LNCaP clone FGC (cell line): ENCODE measurements around the gene C5orf52.
"Not testable (repeated sequence)": the region's sequence is repeated elsewhere in the genome, so short reads cannot be mapped to it uniquely, and the experiment has no call there.

ENCODE experiments used
- DNase-seq: peaks from one replicate; pipeline ENCODE4 v3.0.0-alpha.2; 2011; ENCODE audit warnings: low read depth
- H3K4me3 ChIP-seq: 2 replicates; pipeline ENCODE4 v1.5.1; 2011; ENCODE audit warnings: mild to moderate bottlenecking, low read depth, low read length, control low read depth
- CTCF ChIP-seq: IDR thresholded peaks from 2 replicates; pipeline ENCODE4 v1.5.1; 2012; ENCODE audit warnings: mild to moderate bottlenecking; ENCODE audit not compliant: control insufficient read depth, insufficient read depth; ENCODE audit errors: extremely low read depth

Gene C5orf52

DNA sequence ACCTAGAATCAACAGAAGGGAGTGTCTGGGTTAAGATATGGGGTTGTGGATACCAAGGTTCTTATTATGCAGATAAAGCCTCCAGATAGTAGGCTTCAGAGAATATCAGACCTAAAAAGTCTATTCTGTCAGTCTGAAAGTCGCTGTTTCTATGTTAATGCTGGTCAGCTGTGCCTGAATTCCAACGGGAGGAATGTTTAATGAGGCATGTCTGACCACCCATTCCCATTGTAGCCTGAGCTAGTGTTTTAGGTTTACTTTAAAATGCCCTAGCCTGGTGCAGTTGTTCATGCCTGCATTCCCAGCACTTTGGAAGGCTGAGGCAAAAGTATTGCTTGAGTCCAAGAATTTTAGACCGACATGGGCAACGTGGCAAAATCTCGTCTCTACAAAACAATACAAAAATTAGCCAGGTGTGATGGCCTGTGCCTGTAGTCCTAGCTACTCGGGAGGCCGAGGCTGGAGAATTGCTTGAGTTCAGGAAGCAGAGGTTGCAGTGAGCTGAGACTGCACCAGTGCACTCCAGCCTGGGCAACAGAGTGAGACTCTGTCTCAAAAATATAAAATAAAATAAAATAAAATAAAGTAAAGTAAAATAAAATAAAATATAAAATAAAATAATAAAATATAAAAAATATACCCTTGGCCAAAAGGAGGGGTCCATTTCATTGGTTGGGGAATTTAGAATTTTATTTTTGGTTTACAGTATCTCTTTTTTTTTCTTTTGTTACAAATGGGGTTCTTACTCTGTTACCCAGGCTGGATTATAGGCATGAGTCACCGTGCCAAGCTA is 11.3 kb upstream of the C5orf52 start:
- TF ChIP-seq CTCF = no peak
- no peak overlapping the region for H3K4me3 ChIP-seq
- no peak for DNase-seq

DNA sequence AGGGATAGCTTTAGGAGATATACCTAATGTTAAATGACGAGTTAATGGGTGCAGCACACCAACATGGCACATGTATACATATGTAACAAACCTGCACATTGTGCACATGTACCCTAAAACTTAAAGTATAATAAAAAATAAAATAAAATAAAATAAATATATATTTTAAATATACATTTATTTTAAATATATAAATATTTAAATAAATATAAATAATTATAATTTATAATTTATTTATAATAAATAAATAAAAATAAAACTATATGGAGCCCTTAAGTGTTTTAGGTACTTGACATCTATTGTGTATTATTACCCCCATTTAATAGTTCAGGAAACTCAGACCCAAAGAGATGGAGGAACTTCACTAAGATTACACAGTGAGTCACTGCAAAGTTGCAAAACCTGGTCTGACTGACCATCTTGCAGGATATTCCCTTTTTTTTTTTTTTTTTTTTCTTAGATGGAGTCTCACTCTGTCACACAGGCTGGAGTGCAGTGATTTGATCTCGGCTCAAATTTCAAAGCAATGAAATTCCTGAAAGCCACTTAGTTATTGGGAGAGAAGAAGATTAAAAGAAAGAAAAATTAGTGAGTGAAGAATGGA is 5.8 kb upstream of the C5orf52 start:
- no peak for TF ChIP-seq CTCF
- no peak for DNase-seq
- no peak overlapping the region for H3K4me3 ChIP-seq

DNA sequence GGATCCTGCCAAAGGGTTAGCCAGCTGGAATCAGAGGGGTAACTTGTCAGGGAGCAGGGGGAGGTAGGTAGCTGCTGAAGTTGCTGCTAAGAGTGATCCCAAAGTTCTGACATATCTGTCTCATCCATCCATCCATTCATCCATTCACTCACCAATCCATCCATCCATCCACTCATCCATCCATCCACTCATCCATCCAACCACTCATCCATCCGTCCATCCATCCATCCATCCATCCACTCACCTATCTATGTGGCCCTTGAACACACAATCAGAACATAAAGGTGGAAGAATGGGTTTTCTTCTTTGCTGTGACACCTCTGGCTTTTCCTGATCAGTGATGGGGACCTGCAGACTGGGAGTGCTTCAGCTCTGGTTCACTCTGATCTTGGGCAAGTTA is 3.0 kb upstream of the C5orf52 start:
- DNase-seq = no peak
- TF ChIP-seq CTCF = no peak
- no peak overlapping the region for H3K4me3 ChIP-seq

DNA sequence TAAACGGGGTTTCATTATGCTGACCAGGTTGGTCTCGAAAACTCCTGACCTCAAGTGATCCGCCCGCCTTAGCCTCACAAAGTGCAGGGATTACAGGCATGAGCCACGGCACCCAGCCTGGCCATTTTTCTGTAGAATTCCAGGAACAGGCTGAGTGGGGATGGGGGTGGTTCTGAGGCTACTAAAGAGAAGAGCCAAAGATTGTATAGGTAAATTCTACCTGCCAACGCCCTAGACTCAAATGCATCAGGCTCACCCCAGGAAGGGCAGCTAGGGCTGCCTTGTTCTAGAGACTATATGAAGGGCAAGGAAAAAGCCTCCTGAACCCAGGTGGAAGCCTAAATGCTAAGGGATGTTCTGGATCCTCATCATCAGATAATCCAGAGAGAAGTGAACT is 1.6 kb upstream of the C5orf52 start:
- no peak for DNase-seq
- H3K4me3 ChIP-seq = no peak overlapping the region
- no peak for TF ChIP-seq CTCF

DNA sequence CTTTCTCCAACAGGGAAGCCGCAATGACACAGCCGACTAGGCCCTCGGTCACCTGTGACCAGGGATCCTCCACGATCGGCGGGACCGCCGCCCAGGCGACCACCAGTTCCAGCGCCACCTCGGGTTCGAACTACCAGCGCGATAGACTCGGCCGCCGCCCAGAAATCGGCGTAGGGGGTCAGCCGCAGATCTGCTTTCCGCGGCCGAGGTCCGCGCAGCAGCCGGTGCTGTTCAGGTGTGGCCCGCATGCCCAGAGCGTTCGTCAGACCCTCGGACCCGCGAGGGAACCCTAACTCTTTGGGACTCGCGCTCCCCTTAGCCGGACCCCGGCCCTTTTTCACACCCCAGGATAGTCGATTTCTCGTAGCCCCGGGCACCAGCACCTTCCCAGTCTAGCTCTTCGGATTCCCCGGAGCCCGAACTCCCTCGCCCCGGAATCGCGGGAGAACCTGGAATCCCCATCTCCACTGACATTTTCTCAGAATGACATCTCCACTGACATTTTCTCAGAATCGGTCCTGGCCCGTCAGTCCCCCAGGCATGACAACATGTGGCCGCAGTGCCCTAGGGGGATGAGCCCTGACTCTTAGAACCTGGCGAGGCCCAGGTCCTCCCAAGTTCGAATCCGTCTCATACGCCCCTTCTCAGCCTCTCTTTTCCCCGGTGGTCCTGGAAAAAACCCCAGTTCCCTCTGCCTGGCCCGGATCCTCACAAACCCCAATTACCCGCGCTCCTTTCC is 428 bp downstream of the C5orf52 start:
- TF ChIP-seq CTCF = no peak

DNA sequence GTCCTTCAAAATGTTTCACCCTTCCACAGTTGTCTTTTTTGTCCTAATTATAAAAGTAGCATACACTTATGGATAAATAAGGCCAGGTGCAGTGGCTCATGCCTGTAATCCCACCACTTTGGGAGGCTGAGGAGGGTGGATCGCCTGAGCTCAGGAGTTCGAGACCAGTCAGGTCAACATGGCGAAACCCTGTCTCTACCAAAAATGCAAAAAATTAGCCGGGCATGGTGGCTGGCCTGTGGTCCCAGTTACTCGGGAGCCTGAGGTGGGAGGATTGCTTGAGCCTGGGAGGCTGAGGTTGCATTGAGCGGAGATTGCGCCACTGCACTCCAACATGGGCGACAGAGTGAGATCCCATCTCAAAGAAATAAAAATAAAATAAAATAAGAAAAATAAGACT is 1.6 kb downstream of the C5orf52 start:
- TF ChIP-seq CTCF = no peak
- DNase-seq = no peak
- no peak overlapping the region for H3K4me3 ChIP-seq

More for the DNA sequence above, 428 bp downstream of the C5orf52 start:
- no peak for DNase-seq
- H3K4me3 ChIP-seq = no peak overlapping the region

- not testable (repeated sequence) for H3K4me3 ChIP-seq, DNase-seq
Measured at GRCh38 chr5:157674351-157674750, 3.0 kb downstream of the C5orf52 start.
